HT1080 (cell line): Measurements from ENCODE around the gene TRAPPC2B. TPM values are rescaled to one million over a fixed set of nuclear protein-coding genes. Genes with fewer than 3 reads are reported as not detected.

Experiments
- DNase-seq: peaks from one replicate; pipeline ENCODE4 v3.0.0-alpha.2; 2015; ENCODE audit warnings: low read depth
- polyA plus RNA-seq, 2 experiments: library from polyadenylated mRNA; depleted of rRNA; stranded (reverse); fragments of >200 nt; gene quantifications; 2 replicates each; pipeline ENCODE4 v1.2.3, GENCODE V29; 2015
- total RNA-seq: library from RNA; depleted of rRNA; stranded (reverse); fragments of >200 nt; shearing (Covaris generic); gene quantifications from 2 replicates; pipeline ENCODE4 v1.2.3, GENCODE V29; 2014; rRNA removed

The TRAPPC2B gene
- total RNA-seq, result 12.2 and 17.1 TPM in 2 replicates
- polyA plus RNA-seq (2015; cell fraction: cytosol; rRNA removed), result 13.1 and 17.9 TPM in 2 replicates
- 9.4 and 11.6 TPM in 2 replicates for polyA plus RNA-seq (2015; cell fraction: nucleus; rRNA removed)

DNA sequence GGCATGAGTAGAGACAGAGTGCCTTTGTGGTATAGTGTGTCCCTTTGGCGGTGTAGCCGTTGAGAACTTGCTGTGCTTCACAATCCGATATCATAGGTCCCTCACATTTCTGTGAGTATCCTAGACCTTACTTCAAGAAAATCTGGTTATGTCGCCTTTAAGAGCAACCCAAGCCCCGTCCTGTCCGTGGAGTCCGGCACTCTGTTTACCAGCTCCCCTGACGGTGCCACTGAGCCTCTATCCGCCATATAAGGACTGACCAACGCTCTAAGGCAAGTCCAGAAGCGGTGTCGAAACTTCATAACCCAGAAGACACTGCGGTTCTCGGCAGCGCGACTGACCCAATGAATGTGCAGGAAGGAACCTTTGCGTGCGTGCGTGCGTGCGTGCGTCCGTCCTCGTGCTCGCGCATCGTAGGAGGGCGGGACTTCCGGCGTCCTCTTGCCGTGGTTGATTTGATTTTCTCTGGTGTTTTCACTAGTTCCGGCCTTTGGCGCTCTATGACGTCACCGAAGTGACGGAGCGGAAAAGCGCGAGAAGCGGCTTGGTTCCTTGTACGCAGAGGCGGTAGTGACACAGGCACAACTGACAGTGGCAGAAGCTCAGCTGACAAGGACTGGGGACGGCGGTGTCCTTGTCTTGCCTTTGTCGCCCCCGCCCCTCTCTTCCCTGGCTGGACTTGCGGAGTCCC lies at the start of gene TRAPPC2B, which contains the start of gene ZNF547:
TSS of gene TRAPPC2B (plus strand) at position 555 of the 691 bp plus-strand sequence. CDS start 1,283 bp downstream, outside the sequence.
TSS of gene ZNF547 (plus strand) at position 555 of the 691 bp plus-strand sequence. CDS start 5,005 bp downstream, outside the sequence.
- peak; percentile 100 for DNase-seq

DNA sequence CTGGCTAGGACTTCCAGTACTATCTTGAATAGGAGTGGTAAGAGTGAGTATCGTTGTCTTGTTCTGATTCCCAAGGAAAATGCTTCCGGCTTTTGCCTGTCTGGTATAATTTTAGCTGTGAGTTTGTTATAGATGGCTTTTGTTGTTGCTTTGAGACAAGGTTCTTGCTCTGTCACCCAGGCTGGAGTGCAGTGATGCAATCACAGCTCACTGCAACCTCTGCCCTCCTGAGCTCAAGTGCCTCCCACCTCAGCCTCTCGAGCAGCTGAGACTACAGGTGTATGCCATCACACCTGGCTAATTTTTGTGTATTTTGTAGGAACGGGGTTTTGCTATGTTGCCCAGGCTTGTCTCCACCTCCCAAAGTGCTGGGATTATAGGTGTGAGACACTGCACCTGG lies 49.2 kb upstream of the TRAPPC2B start:
- no peak for DNase-seq

DNA sequence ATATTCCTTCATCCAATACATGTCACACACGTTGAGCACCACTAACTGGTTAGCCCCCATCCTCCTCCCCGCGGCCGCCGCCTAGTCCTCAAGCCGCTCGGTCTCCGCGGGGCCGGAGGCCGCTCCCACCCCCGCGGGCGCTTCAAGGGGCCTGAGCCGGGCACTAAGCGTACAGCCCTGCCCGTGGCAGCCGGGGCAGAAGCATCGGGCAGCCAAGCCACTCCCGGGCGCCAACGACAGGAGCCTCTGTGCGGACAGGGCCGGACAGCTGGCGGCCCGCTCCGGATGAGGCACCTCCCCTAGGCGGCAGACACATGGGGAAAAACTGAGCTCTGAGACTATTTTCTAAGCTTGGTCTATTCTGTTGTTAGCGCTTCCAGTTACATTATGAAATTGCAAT lies 45.8 kb upstream of the TRAPPC2B start:
- no peak for DNase-seq

DNA sequence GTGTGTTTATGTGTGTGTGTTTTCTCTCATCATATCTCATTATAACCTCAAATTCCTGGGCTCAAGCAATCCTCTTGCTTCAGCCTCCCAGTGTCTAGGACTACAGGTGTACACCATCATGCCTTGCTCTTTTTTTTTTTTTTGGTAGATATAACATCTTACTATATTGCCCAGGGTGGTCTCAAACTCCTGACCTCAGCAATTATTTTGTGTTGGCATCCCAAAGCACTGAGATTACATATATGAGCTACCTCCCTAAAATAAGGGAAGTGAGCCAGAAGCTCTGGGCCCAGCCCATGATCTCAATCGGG lies 43.5 kb upstream of the TRAPPC2B start:
- DNase-seq, result no peak

DNA sequence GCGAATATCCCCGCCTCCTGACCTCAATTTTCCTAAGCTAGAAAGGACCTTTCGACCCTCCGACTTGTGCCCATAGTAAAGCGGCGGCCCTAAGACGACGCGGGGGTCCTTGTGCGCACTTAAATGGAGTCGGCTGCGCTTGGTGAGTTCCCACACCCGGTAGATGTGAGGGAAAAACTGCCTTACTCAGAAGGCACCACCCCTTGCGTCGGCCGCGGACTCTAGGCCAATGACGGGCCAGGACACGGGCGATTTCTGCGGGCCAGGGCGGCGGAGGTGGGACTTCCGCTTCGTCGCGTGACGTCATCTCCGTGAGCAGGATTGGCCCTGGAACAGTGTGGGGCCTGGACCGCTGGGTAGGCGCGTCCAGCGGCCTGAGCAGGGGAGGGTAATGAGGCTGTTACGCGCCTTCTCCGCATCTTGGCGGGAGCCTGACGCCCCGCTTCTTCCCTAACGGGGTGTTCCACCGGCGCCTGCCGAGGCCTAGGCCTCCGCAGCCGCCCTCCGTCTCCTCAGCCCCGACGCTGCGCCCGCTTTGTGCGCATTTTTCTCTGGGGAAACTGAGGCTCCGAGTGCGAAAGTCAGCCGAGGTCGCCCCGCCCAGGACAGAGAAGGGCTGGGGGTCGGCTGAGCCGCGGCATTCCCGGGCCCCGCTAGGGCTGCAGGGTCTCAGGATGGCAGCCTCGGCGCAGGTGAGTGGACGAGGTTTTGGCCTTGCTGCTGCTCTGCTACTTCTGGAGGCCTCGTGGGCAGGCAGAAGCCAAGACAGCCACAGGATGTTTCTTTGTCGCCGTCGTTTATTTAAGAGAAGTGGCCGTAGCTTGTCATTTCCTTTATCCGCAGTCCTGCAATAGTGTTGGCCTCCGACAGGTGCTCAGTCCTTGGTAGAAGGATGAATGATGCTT lies 42.9 kb upstream of the TRAPPC2B start, which contains the start of gene ZNF543:
TSS of gene ZNF543 (plus strand) at position 293 of the 905 bp plus-strand sequence. CDS start at position 675, 382 bp downstream.
- peak; percentile 96 for DNase-seq

DNA sequence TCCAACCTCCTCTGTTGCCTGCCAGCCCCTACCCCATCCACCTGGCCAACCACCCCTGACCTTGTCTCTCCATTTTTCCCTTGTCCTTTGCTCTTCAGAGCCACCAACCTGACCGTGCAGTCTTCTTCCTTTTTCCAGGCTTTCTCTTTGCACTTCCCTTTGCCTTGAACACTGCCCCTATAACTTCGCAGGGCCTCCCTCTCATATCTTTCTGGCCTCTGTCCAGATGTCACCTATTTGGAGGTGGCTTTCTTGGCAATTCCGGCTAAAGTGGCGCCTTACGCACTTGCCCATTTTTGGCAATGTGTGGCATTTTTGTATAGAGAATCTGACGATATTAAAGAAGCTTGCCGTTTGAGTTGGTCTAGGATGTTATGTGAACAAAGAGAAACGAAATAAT lies 42.2 kb upstream of the TRAPPC2B start:
- no peak for DNase-seq

DNA sequence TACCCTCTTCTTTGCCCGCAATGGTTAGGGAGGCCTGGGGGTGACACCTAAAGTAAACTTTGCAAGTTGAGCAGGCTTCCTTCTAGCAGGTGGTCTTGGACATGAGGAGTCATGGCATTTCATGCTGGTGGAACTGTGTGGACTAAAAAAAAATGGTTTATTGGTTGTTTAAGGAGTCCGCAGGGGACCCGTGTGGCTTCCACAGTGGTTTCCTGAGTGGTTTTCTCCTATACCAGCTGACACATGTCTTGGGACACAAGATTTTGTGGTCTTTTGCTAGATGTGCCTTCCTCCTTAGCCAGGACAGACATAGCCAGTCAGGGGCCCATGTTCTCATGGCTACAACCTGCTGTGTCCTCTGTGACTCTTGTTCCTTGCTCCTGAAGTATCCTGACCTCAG lies 41.6 kb upstream of the TRAPPC2B start:
- no peak for DNase-seq

DNA sequence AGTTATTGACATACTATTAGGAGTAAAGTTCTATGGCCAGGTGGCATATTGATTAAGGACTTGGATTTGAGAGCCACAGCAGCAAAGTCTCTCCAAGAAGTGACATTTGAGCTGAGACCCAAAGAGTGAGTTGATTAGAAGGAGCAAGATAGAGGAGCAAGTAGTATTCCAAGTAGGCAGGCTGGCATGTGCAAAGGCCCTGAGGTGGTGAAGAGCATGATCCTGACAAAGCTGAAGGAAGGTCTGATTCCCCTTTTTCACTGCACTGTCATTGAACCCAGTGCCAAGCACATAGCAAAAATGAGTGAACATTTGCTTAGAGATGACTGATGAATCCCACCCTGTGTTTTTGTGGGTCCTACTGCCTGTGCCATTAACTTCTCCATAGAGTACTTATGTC lies 38.4 kb upstream of the TRAPPC2B start:
- DNase-seq, result no peak

DNA sequence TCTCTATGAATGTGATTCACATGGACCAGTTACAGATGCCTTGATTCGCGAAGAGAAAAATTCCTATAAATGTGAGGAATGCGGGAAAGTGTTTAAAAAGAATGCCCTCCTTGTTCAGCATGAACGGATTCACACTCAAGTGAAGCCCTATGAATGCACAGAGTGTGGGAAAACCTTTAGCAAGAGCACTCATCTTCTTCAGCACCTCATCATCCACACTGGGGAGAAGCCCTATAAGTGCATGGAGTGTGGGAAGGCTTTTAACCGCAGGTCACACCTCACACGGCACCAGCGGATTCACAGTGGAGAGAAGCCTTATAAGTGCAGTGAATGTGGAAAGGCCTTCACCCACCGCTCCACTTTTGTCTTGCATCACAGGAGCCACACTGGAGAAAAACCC lies 35.4 kb upstream of the TRAPPC2B start:
- DNase-seq, result no peak

DNA sequence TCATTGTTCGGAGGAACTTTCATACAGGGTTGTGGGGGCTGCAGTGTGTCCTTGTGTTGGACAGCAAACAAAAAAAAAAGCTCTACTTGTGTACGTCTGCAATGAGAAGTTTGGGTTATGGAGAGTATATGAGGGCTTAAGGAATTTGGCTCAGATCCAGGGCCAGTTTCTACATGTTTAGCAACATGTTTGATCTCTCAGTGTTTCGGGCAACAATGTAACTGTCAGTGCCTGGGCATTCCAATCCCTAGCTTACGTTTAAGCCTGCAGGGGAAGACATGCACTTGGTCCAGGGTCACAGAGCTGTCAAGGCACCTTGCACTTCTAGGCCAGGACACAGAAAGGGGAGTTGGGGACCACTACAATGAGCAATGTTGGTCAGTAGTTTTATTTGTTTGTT lies 29.2 kb upstream of the TRAPPC2B start:
- DNase-seq, result no peak

DNA sequence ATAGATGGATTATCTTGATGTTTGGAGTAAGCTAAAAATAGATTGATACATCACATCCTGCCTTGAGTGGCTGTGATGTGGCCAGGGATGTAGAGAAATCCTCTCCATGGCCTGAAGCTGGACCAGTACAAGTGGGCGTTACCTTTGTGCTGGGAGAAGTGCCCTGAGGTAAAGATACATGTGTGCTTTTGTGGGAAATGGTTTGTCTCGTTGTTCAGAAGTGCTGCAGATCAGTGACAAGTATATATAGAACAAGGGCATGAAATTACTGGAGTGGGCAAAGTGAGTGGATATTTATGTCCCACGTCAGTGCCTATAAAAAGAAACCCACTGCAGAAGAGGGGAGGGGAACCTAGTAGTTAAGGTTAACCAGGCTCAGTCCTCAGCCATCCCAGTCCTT lies 24.5 kb upstream of the TRAPPC2B start:
- no peak for DNase-seq

DNA sequence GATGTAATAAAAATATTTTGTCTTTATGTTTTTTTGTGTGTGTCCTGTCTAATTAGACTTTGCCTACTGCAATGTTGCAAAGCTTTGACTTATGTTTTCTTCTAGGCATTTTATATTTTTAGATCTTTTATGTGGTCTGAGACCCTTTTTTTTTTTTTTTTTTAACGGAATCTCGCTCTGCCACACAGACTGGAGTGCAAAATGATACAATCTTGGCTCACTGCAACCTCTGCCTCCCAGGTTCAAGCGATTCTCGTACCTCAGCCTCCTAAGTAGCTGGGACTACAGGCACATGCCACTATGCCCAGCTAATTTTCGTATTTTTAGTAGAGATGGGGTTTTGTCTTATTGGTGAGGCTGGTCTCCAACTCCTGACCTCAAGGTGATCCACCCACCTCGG lies 20.8 kb upstream of the TRAPPC2B start:
- DNase-seq, result no peak

DNA sequence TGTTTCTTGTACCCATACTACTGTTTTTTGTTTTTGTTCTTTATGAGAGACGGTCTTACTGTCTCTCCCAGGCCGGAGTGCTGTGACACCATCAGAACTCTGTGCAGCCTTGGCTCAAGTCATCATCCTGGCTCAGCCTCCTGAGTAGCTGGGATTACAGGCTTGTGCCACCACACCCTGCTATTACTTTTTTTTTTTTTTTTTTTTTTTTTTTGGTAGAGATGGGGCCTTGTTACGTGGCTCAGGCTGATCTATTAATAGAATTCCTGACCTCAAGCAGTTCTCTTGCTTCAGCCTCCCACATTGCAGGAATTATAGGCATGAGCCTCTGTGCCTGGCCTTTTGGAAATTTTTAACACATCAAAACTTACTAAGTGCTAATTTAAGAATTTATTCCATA lies 15.2 kb upstream of the TRAPPC2B start:
- peak; percentile 29 for DNase-seq

DNA sequence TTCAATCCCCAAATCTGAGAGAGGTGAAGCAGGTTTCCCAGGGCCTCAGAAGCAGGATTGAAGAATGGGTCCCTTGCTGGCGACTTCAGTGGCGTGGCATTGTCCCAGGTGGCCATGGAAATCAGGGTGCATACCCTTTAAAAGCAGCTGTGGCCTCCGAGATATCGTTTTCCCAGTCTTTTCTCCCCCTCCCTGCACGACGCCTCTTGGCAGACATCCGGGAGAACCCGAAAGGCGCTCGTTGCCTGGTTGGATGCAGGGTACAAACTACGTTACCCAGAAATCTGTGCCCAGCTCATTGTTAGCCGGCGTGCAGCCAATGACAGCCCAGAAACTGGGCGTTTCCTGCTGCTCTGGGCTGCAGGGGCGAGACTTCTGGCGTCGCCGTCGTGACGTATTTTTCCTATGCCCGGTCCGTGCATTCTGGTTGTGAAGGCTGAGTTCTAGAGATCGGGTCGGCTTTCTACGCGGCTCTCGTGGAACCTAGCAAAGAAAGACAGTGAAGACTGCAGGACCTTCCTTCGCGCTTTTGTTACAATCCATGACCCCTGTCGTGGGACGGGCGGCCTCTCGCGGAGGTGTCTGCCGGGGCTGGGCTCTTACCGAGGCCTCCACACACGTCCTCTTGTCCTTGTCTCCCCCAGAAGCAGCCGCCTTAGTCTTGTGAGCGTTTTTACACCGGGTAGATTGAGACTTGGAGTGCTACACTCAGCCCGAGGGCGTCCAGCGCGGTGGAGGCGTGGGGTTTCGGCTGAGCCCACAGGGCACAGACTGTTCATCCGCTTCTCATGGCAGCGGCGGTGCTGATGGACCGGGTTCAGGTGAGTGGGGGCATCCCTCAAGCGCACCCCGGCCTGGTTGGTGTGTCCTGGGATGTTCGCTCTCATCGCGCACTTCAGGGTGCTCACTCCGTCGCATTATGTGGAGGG lies 12.2 kb upstream of the TRAPPC2B start, which contains the start of gene ZNF304:
TSS of gene ZNF304 (plus strand) at position 395 of the 929 bp plus-strand sequence. CDS start at position 789, 394 bp downstream.
- DNase-seq, result peak; percentile 95

DNA sequence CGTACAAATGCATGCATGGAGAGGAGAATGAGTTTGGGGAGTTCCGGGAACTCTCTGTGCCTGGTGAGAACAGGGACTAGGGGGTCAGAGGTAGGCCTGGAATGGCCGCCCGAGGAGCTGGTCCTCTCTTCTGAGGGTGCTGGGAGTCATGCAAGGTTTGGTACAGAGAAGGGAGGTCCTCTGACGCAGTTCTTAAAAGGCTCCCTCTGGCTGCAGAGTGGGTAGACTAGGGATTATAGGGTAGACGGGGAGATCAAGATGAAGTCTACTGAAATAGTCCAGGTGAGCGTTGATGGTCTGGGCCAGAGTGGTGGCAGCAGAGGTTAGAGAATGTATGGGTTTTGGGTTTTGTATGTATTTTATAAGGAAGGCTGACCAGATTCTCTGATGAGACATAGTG lies 11.5 kb upstream of the TRAPPC2B start:
- DNase-seq, result no peak

DNA sequence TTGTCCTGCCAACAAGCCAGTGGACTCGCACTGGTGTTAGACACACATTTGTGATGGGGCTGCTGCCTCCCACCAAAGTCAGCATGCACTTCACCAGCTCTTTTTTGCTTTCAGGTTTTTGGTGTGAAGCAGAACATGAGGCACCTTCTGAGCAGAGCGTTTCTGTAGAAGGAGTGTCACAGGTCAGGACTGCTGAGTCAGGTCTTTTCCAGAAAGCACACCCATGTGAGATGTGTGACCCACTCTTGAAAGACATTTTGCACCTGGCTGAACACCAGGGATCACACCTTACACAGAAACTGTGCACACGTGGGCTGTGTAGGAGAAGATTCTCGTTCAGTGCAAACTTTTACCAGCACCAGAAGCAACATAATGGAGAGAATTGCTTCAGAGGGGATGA lies 7.4 kb upstream of the TRAPPC2B start:
- DNase-seq, result no peak

DNA sequence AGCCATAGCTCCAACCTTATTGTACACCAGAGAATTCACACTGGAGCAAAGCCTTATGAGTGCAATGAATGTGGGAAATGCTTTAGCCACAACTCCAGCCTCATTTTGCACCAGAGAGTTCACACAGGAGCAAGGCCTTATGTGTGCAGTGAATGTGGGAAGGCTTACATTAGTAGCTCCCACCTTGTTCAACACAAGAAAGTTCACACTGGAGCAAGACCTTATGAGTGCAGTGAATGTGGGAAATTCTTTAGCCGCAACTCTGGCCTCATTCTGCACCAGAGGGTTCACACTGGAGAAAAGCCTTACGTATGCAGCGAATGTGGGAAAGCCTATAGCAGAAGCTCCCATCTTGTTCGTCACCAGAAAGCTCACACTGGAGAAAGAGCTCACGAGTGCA lies 5.9 kb upstream of the TRAPPC2B start:
- DNase-seq, result no peak

DNA sequence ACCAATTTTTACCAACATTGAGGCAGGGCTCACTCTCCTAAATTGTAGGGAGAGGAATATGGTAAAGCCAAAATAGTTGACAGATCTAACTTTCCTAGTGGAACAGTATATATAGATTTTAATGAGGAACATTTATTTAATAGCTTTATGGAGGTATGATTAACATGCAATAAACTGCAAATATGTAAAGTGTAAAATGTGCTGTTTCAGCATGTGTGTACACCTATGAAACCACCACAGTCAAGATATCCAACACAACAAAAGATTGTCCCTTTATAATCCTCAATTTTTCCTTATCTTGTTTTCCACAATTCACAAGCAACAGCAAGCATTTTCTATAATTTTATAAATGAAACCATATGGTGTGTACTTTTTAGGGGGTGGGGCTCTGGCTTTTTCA lies 4.1 kb upstream of the TRAPPC2B start:
- DNase-seq, result no peak

DNA sequence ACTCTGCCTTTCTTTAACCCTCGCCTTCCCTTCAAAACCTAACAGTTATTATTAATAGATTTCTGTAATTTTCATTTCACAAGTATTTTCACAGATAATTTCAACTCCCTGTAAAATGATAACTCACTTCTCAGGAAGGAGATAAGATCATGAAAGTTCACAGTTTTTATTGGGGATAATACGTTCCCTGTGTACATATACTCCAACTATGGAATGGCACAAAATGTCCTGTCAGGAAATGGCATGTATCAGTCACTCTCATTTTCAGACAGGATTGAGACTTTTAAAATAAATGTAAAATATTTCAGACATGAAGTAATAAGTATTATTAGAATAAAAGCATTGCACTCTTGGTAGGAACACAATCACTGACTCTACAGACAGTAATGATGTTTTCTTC lies 932 bp upstream of the TRAPPC2B start:
- DNase-seq, result no peak

DNA sequence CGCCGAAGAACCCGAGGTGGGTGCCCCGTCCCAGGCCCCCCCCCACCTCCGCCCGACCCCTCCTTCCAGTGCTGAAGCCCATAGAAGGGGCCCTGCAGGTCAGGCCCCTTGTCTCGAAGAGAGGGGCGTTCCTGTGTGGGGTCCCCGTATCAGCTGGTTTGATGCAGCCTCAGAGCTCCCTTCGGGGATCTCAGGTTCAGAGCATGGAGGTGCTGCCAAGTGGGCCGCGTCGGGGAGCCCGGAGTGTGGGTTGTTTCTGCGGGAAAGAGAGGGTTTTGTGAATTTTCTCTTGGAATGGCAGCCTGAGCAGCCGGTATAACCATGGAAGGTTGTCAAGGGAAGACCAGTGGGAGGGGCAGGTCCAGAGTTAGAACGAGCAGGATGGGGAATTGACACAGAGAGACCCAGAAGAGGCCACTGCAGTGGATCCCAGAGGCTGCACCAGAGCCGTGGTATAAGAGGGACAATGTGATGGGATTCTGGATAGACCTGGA lies 384 bp downstream of the TRAPPC2B start:
- no peak for DNase-seq

DNA sequence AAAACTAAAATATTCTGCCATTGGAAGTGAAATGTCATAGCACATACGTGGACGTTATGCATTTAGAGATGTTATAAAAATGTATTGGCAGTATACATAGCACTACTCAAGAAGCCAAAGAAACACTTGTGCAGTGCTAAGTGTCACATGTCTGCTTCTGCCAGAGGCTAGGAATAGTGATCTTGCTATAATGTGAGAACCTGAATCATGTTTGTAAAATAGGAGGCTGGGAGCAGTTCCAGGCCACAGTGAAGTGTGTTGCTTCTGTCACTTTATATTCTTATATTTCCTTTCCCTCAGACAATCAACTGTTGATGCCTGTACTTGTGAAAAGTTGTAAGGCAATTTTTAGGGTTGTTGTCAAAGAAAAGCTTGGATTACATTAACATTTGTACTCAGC lies 3.4 kb downstream of the TRAPPC2B start:
- DNase-seq, result no peak
